Activated CD4-positive, alpha-beta T cell treated with anti-CD3 and anti-CD28 coated beads, Interleukin-2, amount 50 U/mL, for 48 hours (primary cell): Measurements from ENCODE around the gene NOS1.

Experiments used
- DNase-seq, 2 experiments: peaks; one replicate each; pipeline ENCODE4 v3.0.0-alpha.2; 2020

The NOS1 gene

GRCh38 chr12:117166107-117166506 lies 195.3 kb downstream of the NOS1 start:
- DNase-seq, result no peak

GRCh38 chr12:117165342-117165741 lies 196.1 kb downstream of the NOS1 start:
- DNase-seq, result no peak

GRCh38 chr12:117162633-117163032 lies 198.8 kb downstream of the NOS1 start:
- DNase-seq, result no peak

GRCh38 chr12:117162167-117162539 lies 199.3 kb downstream of the NOS1 start:
- no peak for DNase-seq

- DNase-seq, result no peak
Measured at GRCh38 chr12:117161460-117162166, 199.8 kb downstream of the NOS1 start.

- DNase-seq, result no peak
Measured at GRCh38 chr12:117159674-117160073, 201.8 kb downstream of the NOS1 start.

- no peak for DNase-seq
Measured at GRCh38 chr12:117158911-117159553, 202.4 kb downstream of the NOS1 start.
